H1 (cell line): ENCODE results near the gene DYNLT1. TPM values are rescaled to one million over a fixed set of nuclear protein-coding genes. Genes with fewer than 3 reads are reported as not detected.

Experiments
- CTCF ChIA-PET: fragments of 300-600 bp; sonication (Branson Sonifier 250); formaldehyde crosslinking; loops from one replicate; lab custom pipeline; 2021; ENCODE audit not compliant: partially characterized antibody; lab: Charles Lee
- POLR2A ChIA-PET: fragments of 300-600 bp; sonication (Branson Sonifier 250); formaldehyde crosslinking; loops from one replicate; lab custom pipeline; 2021; ENCODE audit warnings: inconsistent platforms; ENCODE audit not compliant: partially characterized antibody; lab: Charles Lee
- DNase-seq, 2 experiments: peaks; one replicate each; pipeline versions ENCODE4 v3.0.0 to v3.0.0-alpha.2; 2010 to 2022; ENCODE audit warnings: low spot score in 2 of 2, low read depth in 1 of 2, mixed read lengths in 1 of 2
- FAIRE-seq: peaks from 2 replicates; lab custom pipeline; 2011; peaks lifted over from hg19 to GRCh38; lab: Jason Lieb, UNC
- H2AFZ ChIP-seq: 2 replicates; pipeline ENCODE4 v1.8.1; 2012; ENCODE audit warnings: low read length, inconsistent platforms
- H2AK5ac ChIP-seq: 2 replicates; pipeline ENCODE4 v1.6.1; 2013; ENCODE audit warnings: low read depth, low read length
- H2BK120ac ChIP-seq: replicated peaks from 2 replicates; pipeline ENCODE3; 2013; ENCODE audit warnings: low read depth, low read length, inconsistent platforms
- H2BK12ac ChIP-seq: 2 replicates; pipeline ENCODE4 v1.6.1; 2013; ENCODE audit warnings: low read depth, low read length
- H2BK15ac ChIP-seq: 2 replicates; pipeline ENCODE4 v1.6.1; 2013; ENCODE audit warnings: low read length
- H2BK20ac ChIP-seq: 2 replicates; pipeline ENCODE4 v1.6.1; 2013; ENCODE audit warnings: low read length
- H2BK5ac ChIP-seq: 2 replicates; pipeline ENCODE4 v1.6.1; 2013; ENCODE audit warnings: low read depth, low read length
- H3K14ac ChIP-seq: 2 replicates; pipeline ENCODE4 v1.6.1; 2013; ENCODE audit warnings: inconsistent platforms; ENCODE audit not compliant: insufficient read length
- H3K18ac ChIP-seq: 2 replicates; pipeline ENCODE4 v1.6.1; 2013; ENCODE audit warnings: low read length; ENCODE audit errors: extremely low read depth
- H3K23ac ChIP-seq: 2 replicates; pipeline ENCODE4 v1.6.1; 2013; ENCODE audit warnings: inconsistent platforms; ENCODE audit not compliant: insufficient read length
- H3K23me2 ChIP-seq: 2 replicates; pipeline ENCODE4 v1.6.1; 2013; ENCODE audit warnings: low read depth, low read length
- H3K27ac ChIP-seq: 2 replicates; pipeline ENCODE4 v1.6.1; 2011; ENCODE audit warnings: low read depth, low read length, inconsistent platforms
- H3K27me3 ChIP-seq, 4 experiments: replicated peaks in 1 of 4; 1 replicate in 1 of 4; 2 replicates in 3 of 4; pipeline versions ENCODE4 v1.6.1 to v1.8.1; 2011 to 2013; ENCODE audit warnings: low read length in 3 of 4, mild to moderate bottlenecking in 3 of 4, inconsistent platforms in 2 of 4, mixed read lengths in 2 of 4, moderate library complexity in 1 of 4; ENCODE audit not compliant: control insufficient read depth in 3 of 4, insufficient read depth in 3 of 4; ENCODE audit errors: extremely low read depth in 1 of 4
- H3K36me3 ChIP-seq, 4 experiments: 2 replicates each; pipeline versions ENCODE4 v1.6.1 to v1.8.1; 2011 to 2013; ENCODE audit warnings: mild to moderate bottlenecking in 4 of 4, low read length in 3 of 4, moderate library complexity in 2 of 4, control low read depth in 1 of 4, inconsistent platforms in 1 of 4; ENCODE audit not compliant: insufficient read depth in 4 of 4, control insufficient read depth in 2 of 4
- H3K4ac ChIP-seq: replicated peaks from 2 replicates; pipeline ENCODE3; 2013; ENCODE audit warnings: low read length, low read depth, mixed read lengths, inconsistent platforms; ENCODE audit not compliant: insufficient read length
- H3K4me1 ChIP-seq, 4 experiments: replicated peaks in 1 of 4; 1 replicate in 1 of 4; 2 replicates in 3 of 4; pipeline versions ENCODE4 v1.6.1 to v1.8.1; 2011 to 2013; ENCODE audit warnings: low read length in 3 of 4, inconsistent platforms in 2 of 4, mixed read lengths in 1 of 4; ENCODE audit not compliant: insufficient read depth in 4 of 4, control insufficient read depth in 3 of 4
- H3K4me2 ChIP-seq, 2 experiments: 2 replicates each; pipeline versions ENCODE4 v1.6.1 to v1.8.1; 2011 to 2013; ENCODE audit warnings: low read depth in 2 of 2, low read length in 2 of 2, control low read depth in 1 of 2, inconsistent platforms in 1 of 2, mild to moderate bottlenecking in 1 of 2; ENCODE audit not compliant: insufficient read depth in 1 of 2
- H3K4me3 ChIP-seq, 4 experiments: fragments of 200-600, 300-600 bp in 1 of 4; sonication (generic), shearing (Covaris generic), sonication (Bioruptor Twin) in 1 of 4; 2 replicates each; pipeline versions ENCODE4 v1.5.1 to v1.8.1; 2011 to 2016; ENCODE audit warnings: low read length in 4 of 4, low read depth in 3 of 4, control low read depth in 2 of 4, inconsistent platforms in 2 of 4, mild to moderate bottlenecking in 2 of 4, mixed read lengths in 1 of 4, moderate library complexity in 1 of 4; ENCODE audit not compliant: insufficient read depth in 2 of 4; ENCODE audit errors: extremely low read depth in 1 of 4
- H3K56ac ChIP-seq: replicated peaks from 2 replicates; pipeline ENCODE3; 2013; ENCODE audit warnings: low read depth, mild to moderate bottlenecking, mixed read lengths, low read length, inconsistent platforms; ENCODE audit not compliant: insufficient read length
- H3K79me1 ChIP-seq: 2 replicates; pipeline ENCODE4 v1.6.1; 2013; ENCODE audit warnings: low read depth, low read length, control low read depth
- H3K79me2 ChIP-seq, 2 experiments: 2 replicates each; pipeline versions ENCODE4 v1.6.1 to v1.8.1; 2012 to 2013; ENCODE audit warnings: low read length in 2 of 2, mild to moderate bottlenecking in 2 of 2, inconsistent platforms in 1 of 2; ENCODE audit not compliant: insufficient read depth in 2 of 2, control insufficient read depth in 1 of 2
- H3K9ac ChIP-seq, 4 experiments: replicated peaks in 1 of 4; 1 replicate in 1 of 4; 2 replicates in 3 of 4; pipeline versions ENCODE4 v1.6.1 to v1.8.1; 2011 to 2013; ENCODE audit warnings: low read depth in 3 of 4, low read length in 3 of 4, control low read depth in 2 of 4, mild to moderate bottlenecking in 2 of 4, moderate library complexity in 2 of 4, inconsistent platforms in 1 of 4; ENCODE audit errors: extremely low read depth in 1 of 4
- H3K9me3 ChIP-seq, 2 experiments: 2 replicates each; pipeline versions ENCODE4 v1.6.1 to v1.8.1; 2012 to 2013; ENCODE audit warnings: mild to moderate bottlenecking in 2 of 2, moderate library complexity in 2 of 2, control low read depth in 1 of 2, inconsistent platforms in 1 of 2, low read depth in 1 of 2, low read length in 1 of 2, mixed read lengths in 1 of 2; ENCODE audit not compliant: insufficient read depth in 2 of 2
- H4K20me1 ChIP-seq, 2 experiments: replicated peaks in 1 of 2; 2 replicates each; pipeline versions ENCODE3 to v1.8.1; 2011 to 2013; ENCODE audit warnings: inconsistent platforms in 2 of 2, low read length in 2 of 2, mild to moderate bottlenecking in 1 of 2; ENCODE audit not compliant: insufficient read depth in 2 of 2, control insufficient read depth in 1 of 2
- H4K5ac ChIP-seq: 2 replicates; pipeline ENCODE4 v1.6.1; 2013; ENCODE audit warnings: low read length, low read depth, mixed read lengths, inconsistent platforms; ENCODE audit not compliant: insufficient read length
- H4K8ac ChIP-seq: 2 replicates; pipeline ENCODE4 v1.8.0; 2013; ENCODE audit warnings: mild to moderate bottlenecking, moderate library complexity, low read length, inconsistent platforms; ENCODE audit not compliant: insufficient read depth; ENCODE audit errors: extremely low read depth
- H4K91ac ChIP-seq: replicated peaks from 2 replicates; pipeline ENCODE3; 2013; ENCODE audit warnings: low read length, mixed read lengths, inconsistent platforms; ENCODE audit not compliant: insufficient read length
- ASH2L ChIP-seq: fragments of 200-600, 300-600 bp; sonication (generic); IDR thresholded peaks from one replicate; pipeline ENCODE4 v1.7.1; 2017; ENCODE audit warnings: low read length
- FOSL1 ChIP-seq: IDR thresholded peaks from 2 replicates; pipeline ENCODE4 v1.6.1; 2011; ENCODE audit warnings: mild to moderate bottlenecking, low read depth, low read length, moderate library complexity; ENCODE audit not compliant: insufficient read depth
- KDM5A ChIP-seq: fragments of 200-600 bp; IDR thresholded peaks from 2 replicates; pipeline ENCODE4 v1.7.1; 2012; ENCODE audit warnings: mild to moderate bottlenecking, low read length, inconsistent platforms, mixed read lengths
- MAFK ChIP-seq: IDR thresholded peaks from 2 replicates; pipeline ENCODE4 v1.6.1; 2012; ENCODE audit warnings: low read depth, mild to moderate bottlenecking, improper control_type of control experiment, low read length
- SIX5 ChIP-seq: IDR thresholded peaks from 2 replicates; pipeline ENCODE4 v1.6.1; 2011; ENCODE audit warnings: mild to moderate bottlenecking, low read depth, low read length
- TCF12 ChIP-seq: IDR thresholded peaks from 2 replicates; pipeline ENCODE4 v1.6.1; 2011; ENCODE audit warnings: low read depth, mild to moderate bottlenecking, low read length
- TEAD4 ChIP-seq: IDR thresholded peaks from 2 replicates; pipeline ENCODE4 v1.6.1; 2012; ENCODE audit warnings: low read depth, low read length, inconsistent platforms, mixed read lengths
- WGBS, 2 experiments: shearing (Covaris generic) in 1 of 2; methylation state at CpG; one replicate each; pipeline versions ENCODE4 v1.1.6 to v1.1.7; 2013 to 2015; ENCODE audit warnings: low lambda C conversion rate in 2 of 2, mixed read lengths in 2 of 2, inconsistent platforms in 1 of 2, low coverage in 1 of 2, missing lambda C conversion rate in 1 of 2; ENCODE audit not compliant: insufficient replicate concordance in 2 of 2, insufficient coverage in 1 of 2, insufficient read length in 1 of 2; ENCODE audit errors: extremely low coverage in 1 of 2, missing lambda C conversion rate in 1 of 2; 5-methylcytosine and 5-hydroxymethylcytosine counted together
- polyA plus RNA-seq, 7 experiments: library from polyadenylated mRNA; depleted of rRNA in 3 of 7; stranded (reverse) in 5 of 7; unstranded in 2 of 7; fragments of >200 nt in 5 of 7; fragments of 200-250 nt in 2 of 7; gene quantifications; 1 replicate in 5 of 7; 2 replicates in 1 of 7; 4 replicates in 1 of 7; pipeline versions ENCODE4 v1.2.1 to v1.2.3, GENCODE V29; 2011 to 2013; ENCODE audit warnings: missing spikeins in 2 of 7, mixed read lengths in 2 of 7
- total RNA-seq: library from RNA; stranded (reverse); fragmentation: NEBNext Ultra II Directional; extraction: Animal tissue kit (Norgen Biotek cat#: 25700); gene quantifications from 2 replicates; pipeline ENCODE4 v1.2.1, GENCODE V29; 2021
- TF ChIP-seq, protein P1 (sequence below): IDR thresholded peaks from 2 replicates; pipeline ENCODE4 v1.6.1; 2012; ENCODE audit warnings: inconsistent platforms

DYNLT1 gene
- total and polyA plus RNA-seq, 2 of the 8 experiments (the other 6 are each of a cell fraction or from before 2014, with no cell fraction given) = 119 to 245 TPM

DNA sequence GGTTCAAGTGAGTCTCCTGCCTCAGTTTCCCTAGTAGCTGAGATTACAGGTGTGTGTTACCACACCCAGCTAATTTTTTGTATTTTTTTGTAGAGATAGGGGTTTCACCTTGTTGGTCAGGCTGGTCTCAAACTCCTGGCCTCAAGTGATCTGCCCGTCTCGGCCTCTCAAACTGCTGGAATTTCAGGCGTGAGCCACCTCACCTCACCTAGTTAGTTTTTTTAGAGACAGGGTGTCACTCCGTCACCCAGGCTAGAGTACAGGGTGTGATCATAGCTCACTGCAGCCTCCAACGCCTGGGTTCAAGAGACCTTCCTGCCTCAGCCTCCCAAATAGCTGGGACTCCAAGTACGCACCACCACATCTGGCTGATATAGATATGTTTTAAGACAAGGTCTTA lies 28.2 kb upstream of the DYNLT1 start:
- no peak overlapping the region for H4K91ac ChIP-seq
- ChIA-PET CTCF (interaction anchor here (0.6 to 6.4 kb wide), 7 partner anchors 12 to 896 kb away, joined by 3 to 39 read pairs (median 3); no protein-coding TSS in a partner anchor), POLR2A (no interaction called here)
- WGBS, 2 experiments = 93% methylated on average over 6 of the region's 6 CpGs; no CpG with 5 or more reads in 1 of the 2 experiments
- no peak overlapping the region for H2BK15ac ChIP-seq
- no peak overlapping the region for H3K14ac ChIP-seq
- no peak overlapping the region for H2BK120ac ChIP-seq
- H3K27me3 ChIP-seq = no peaks in the 10 kb centered on the region
- H3K4ac ChIP-seq = no peak overlapping the region
- no peak for TF ChIP-seq FOSL1
- TF ChIP-seq ASH2L = no peak
- TF ChIP-seq KDM5A = no peak
- TF ChIP-seq TEAD4 = no peak
- no peak for TF ChIP-seq TCF12
- TF ChIP-seq, protein P1, sequence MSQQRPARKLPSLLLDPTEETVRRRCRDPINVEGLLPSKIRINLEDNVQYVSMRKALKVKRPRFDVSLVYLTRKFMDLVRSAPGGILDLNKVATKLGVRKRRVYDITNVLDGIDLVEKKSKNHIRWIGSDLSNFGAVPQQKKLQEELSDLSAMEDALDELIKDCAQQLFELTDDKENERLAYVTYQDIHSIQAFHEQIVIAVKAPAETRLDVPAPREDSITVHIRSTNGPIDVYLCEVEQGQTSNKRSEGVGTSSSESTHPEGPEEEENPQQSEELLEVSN = no peak
- no peak for TF ChIP-seq SIX5
- no peak for TF ChIP-seq MAFK
- H3K23me2 ChIP-seq = no peaks in the 10 kb centered on the region
- no peak overlapping the region for H3K56ac ChIP-seq
- no peak overlapping the region for H2BK12ac ChIP-seq
- no peak overlapping the region for H3K9ac ChIP-seq
- no peaks in the 10 kb centered on the region for H4K20me1 ChIP-seq
- no peak overlapping the region for H3K4me3 ChIP-seq
- no peak overlapping the region for H3K4me2 ChIP-seq
- H2BK5ac ChIP-seq = no peak overlapping the region
- H2AK5ac ChIP-seq = no peak overlapping the region
- DNase-seq (no peak), FAIRE-seq (no peak)
- H3K36me3 ChIP-seq = no peaks in the 10 kb centered on the region
- no peak overlapping the region for H2AFZ ChIP-seq
- H3K4me1 ChIP-seq = no peaks in the 10 kb centered on the region
- H4K8ac ChIP-seq = no peak overlapping the region; the same call in 1 of the 2 replicates
- H3K23ac ChIP-seq = no peak overlapping the region
- no peak overlapping the region for H3K27ac ChIP-seq
- no peak overlapping the region for H2BK20ac ChIP-seq
- H3K79me1 ChIP-seq = no peaks in the 10 kb centered on the region
- no peaks in the 10 kb centered on the region for H3K9me3 ChIP-seq
- H3K79me2 ChIP-seq = no peaks in the 10 kb centered on the region
- H4K5ac ChIP-seq = no peak overlapping the region
- H3K18ac ChIP-seq = no peak overlapping the region
